GM18498 (cell line): ENCODE measurements around the gene NPC2.
"Not testable (repeated sequence)": the region's sequence is repeated elsewhere in the genome, so short reads cannot be mapped to it uniquely, and the experiment has no call there.

Experiments
- ATAC-seq: cut with Tn5 transposase; IDR thresholded peaks from one replicate; pipeline ENCODE4 v1.9.1; 2021; ENCODE audit warnings: mild to moderate bottlenecking, moderate library complexity; ENCODE audit not compliant: unreplicated experiment

NPC2 gene

DNA sequence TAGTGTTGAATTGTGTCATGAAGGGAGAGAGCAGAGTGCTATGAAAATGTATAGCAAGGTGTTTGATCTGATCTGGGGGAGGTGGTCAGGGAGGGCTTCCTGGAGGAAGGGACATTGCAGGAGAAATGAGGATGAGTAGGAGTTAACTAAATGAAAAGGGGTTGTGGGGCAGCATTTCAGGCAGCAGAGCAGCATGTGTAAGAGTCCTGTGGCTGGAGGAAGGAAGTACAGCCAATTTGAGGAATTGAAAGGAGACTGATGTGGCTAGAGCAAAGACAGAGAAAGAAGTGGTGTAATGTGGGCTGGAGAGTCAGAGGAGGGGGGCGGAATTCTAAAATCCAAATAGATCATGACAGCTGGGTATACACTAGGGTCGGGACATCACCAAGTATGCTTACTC lies 20.5 kb downstream of the NPC2 start:
- ATAC-seq = no peak

DNA sequence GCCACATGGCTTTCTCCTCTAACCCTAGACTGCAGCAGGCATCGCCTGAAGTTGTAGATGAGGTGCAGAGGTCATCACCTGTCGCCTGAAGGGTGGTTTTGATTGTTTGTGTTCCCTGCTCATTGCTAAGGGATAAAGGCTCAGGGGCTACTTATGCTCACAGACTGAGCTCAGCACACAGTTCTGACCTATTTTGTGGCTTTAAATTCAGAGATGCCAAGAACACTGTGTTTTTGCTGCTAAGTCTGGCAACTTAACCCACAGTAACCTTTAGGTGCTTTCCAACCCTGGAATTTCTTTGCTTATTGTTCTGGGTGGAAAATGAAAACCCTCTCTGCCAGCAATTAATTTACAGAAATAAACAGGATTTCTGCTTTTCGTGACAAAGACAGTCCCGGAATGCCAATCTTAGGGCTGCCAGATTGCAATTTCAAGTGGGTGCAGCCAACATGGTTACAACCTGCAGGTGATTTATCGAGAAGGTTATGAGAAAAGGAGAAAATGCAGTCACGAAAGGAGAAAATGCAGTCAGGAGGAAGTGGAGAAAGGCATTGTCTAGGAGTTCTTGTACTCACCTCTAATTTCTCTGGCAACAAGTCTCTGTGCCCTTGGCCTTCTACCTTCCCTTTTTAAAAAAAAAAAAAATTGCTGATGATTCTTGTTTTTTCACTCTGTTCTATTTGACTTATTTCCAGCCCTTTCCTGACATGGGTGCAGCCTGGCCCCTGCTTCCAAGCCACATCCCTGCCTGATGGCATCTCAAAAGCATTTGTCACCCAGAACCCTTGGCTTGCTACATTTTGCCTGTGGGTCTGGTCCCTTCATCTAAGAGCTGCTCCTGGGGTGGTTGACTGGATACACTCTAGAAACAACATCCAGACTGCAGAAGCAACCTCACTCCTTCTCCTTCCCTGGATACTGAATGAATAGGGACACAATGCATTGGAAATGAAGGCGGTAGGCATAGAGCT lies 23.3 kb downstream of the NPC2 start:
- ATAC-seq = no peak

DNA sequence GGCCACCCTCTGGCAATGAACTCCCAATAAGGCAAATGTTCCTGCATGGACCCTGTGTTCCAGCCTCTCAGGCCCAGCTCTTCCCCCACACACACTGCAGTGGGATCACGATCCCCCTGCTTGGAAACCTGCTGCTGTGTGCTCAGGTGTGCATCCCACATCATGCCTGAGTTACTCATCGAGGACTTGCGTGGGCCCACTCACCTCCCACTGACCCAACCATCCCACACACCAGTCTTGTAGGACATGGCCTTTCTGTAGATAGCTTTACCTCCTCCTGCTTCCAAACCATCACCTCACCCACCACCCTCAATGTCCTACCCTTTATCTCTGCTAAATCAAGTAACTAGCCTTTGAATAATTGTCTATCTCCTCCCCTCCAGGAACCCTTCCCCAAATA lies 24.6 kb downstream of the NPC2 start:
- no peak for ATAC-seq

DNA sequence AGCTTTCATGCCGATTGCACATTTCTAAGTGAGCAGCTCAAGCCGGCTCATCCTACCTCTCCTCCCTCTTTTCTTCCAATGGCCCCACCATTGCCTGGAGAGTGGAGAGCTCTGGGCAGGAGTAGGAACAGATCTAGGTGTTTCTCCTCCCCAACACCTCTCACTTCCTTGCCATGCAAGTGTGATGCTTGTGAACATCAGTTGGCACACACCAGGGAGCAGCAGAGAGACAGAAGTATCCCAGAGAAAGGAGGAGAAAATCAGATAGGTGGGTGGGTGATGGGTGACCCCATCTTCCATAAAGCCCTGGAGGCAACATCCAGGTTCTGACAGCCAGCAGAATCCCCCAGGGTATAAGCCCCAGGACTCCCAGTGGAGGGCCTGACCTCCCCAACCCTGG lies 27.8 kb downstream of the NPC2 start:
- ATAC-seq = no peak

DNA sequence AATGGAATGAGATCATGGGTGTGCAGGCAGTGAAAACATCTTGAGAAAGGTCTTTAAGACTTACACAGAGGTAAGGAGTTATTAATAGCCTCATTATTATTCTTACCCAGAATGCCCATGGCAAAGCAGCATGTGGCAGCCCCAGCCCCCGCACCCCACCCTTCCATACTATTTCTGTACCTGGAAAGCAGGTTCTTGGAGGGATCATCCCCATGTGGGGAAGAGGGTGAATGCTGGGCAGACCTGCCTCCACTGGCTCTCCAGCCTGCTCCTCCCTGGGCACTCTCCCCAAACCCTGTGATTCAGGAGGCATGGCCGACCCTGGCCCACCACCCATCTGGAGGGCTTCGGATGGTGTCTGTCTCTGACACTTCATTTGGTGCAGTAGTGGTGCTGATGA lies 28.3 kb downstream of the NPC2 start:
- ATAC-seq = no peak

DNA sequence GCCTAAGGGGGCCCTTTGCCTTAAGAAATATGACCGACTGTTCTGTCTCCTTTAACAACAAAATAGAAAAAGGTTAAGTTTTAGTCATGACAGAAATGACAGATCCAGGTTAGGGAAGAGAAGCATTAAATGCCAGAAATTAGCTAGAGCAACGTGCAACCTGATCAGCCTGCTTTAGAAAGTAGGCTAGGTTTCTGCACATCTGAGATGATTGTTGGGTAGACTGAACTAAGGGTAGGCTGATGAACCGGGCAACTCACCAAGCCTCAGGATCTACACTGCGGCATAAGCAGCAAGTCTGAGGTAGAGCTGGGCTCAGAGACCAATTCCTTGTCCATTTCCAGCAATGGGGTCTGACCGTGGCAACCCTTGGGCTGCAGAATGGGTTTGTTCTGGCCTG lies 29.4 kb downstream of the NPC2 start:
- no peak for ATAC-seq

DNA sequence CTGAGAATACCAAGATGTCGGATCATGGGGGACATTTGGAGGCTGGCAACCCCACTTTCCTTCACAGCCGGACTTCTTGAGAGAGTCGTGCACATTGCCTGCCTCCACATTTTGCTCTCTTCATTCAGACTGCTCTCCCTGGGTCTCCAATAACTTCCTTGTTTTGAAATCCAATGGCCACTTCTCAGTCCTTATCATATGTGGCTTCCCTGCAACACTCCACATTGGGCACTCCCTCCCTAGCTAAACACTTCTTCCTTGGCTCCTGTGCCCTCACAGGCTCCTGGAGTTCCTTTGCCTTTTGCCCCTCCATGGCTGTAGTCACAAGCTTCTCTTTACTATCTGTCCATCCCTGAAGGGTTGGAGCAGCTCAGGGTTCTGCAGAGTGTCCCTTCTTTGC lies 30.1 kb downstream of the NPC2 start:
- no peak for ATAC-seq

DNA sequence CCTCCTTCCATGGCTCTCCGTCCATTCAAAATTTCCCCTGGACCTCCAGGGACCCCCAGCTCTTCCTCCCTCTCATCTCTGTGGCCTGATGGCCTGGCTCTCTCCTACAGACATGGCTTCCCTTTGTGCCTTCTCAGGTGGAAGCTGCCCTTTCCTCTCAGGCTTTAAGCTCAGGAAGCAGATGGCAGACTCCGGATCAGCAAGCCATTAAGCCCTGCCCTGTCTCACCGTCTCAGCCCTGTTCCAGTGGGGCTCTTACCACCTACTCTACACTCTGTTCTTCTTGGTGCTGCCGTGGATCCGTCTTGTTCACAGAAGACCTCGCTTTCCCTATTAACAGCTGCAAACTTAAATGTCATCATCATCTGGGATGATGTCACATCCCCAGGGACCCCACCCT lies 33.1 kb downstream of the NPC2 start:
- ATAC-seq = no peak

DNA sequence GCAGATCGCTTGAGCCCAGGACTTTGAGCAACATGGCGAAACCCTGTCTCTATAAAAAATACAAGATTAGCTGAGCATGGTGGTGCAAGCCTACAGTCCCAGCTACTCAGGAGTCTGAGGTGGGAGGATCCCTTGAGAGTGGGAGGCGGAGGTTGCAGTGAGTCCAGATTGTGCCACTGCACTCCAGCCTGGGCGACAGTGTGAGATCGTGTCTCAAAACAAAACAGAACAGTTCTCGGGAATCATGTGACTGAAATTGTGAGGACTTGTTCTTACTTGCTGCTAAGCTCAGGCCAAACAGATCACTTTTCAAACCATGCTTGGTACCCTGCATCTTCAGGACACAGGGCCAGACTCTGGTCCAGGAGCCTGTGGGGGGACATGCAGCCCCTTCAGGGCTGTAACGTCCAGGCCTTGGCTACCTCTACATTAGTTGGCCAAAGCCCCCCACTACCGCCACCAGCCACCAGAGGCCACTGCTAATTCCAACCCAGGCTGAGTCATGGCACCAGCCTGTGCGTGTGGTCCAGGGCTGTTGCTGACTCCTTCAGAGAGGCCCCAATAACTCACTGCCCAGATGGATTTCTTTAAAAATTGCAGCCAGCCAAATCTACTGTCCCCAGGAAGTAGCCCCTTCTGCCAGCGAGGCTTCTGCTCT lies 33.7 kb downstream of the NPC2 start:
- no peak for ATAC-seq

DNA sequence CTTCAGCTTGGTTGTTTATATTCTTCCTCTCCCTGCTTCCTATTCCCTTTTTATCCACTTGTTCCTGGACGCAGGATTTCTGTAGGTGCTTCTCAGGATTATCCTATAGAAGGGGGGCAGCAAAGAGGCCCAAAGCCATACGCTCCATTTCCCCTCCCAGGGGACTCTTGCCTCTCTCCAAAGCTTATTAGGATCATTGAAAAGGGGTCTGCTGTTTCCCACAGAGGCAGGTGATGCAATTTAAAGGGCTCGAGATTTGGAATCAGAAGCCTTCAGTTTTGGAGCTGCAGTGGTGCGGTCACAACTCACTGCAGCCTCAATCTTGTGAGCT lies 35.6 kb downstream of the NPC2 start:
- no peak for ATAC-seq

DNA sequence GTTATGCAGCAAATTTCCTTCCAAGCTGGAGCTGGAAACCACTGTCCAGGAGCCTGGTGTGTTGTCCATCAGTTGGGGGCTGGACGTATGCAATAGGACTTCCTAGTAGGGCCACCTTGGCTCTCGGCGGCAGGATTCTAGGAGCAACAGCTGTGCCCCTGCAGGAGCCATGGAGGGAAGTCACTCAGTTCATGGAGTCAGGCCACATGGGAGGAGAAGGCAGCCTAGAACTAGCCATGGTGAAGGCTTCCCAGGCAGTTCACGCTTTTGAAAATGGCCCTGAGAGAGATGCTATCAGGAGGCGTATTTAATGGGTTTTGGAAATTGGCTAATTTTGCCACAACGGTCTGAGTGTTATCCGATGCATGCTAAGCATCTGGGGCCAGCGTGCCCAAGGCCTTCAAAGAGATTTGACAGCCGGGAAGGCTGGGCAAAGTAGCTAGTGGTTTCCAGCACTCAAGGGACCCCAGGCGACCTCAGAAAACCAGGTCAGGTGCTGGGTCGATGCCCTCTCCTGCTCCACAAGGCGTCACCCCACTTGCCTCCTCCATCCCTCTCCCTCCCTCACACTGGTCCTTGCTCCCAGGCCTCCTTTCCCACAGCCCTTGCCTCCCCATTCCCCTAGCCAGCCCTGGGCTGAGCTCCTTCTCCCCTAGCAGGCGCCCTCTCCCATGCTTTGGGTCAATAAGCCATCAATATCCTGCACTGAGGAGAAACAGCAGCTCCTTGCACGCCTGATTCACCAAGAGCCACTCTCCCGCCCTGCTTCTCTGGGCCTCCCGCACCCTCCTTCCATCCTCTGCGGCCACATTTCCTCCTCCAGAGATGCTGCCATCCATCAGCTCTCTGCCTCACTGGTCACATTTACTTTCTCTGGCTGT lies 36.2 kb downstream of the NPC2 start:
- no peak for ATAC-seq

DNA sequence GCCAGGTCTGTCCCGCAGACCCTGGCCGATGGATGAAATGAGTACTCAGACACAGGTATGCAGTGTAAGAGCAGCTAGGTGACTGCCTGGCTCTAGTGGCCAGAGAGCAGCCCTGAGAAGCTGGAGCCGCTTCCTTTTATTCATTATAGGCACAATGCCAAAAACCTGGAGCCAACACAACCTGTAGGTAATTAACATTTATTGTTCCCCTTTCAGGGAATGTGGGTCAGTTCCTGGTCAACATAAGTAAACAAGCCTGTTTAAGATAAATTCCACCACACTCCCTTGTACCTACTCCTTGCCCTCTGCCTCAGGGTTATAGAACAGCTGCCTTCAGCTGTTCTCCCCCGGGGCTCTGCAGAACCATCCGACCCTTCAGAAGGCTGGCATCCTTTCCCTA lies 38.7 kb downstream of the NPC2 start:
- ATAC-seq = not testable (repeated sequence)

DNA sequence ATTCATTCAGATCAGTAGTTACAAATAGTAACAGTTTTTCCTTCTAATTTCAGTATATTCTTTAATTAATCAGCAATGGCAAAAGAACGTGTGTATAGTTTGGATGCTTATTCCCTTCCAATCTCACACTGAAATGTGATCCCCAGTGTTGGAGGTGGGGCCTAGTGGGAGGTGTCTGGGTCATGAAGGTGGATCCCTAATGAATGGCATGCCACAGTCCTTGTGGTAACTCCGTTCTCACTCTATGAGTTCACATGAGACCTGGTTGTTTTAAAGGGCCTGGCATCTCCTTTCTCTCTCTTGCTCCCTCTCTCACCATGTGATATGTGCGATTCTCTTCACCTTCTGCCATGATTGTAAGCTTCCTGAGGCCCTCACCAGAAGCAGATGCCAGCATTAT lies 48.2 kb downstream of the NPC2 start:
- ATAC-seq = no peak

DNA sequence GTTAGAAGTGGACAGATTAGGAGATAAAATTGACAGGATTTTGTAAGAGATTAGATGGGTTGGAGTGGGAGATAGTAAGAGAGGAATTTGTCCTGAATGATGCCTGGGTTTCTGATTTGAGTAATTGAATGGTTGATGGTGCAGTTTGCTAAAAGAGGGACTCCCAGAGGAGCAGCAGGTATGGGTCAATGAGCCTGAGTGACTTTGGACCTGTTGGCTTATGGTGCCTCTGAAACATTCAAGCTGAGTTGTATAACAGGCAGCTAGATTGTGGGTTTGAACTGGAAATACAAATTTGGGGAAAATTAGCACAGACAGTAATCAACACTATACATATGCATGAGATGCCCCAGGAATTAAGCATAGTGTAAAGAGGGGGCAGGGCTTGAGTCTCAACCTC lies 50.3 kb downstream of the NPC2 start:
- ATAC-seq = no peak

DNA sequence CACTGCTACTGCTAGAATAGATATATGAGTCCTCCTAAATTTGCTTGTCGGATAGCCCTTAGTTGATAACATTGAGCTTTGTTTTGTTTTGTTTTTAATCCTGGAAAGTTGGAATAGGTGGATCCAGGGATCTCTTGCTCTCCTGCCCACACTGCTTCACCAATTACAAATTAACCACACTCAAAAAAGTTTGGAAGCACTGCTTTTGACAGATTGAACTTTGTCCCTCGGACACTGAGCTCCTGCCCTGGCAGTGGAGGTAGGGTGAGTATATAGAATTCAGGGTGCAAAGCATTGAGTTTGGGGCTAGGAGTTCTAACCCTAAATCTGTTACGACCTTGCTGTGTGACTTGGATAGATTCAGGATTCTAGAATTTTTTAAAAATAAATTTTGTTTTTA lies 52.0 kb downstream of the NPC2 start:
- ATAC-seq = no peak

DNA sequence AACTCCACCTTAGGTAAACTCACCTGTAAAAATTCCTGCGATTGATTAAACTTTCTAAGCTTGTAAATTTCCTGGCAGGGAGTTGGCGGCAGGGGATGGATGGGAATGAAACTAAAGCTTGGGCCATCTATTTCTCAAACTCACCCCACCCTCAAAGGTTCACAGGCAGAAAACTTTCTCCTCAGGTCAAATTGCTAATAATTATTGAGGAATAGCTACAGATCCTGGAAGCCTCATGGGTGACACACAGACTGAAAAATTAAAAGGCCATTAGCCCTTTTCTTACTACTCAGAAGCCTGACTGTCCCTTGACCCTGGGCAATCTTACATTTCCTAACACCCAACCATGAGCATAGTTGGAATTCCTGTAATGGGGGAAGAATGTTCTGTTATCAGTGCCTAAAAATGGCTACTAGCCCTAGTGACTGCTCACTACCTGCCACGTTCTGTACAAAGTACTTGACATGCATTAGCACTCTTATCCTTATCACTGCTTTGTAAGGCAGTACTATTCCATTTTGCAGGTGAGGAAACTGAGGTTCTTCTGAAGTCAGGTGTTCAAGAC lies 54.7 kb downstream of the NPC2 start:
- no peak for ATAC-seq

DNA sequence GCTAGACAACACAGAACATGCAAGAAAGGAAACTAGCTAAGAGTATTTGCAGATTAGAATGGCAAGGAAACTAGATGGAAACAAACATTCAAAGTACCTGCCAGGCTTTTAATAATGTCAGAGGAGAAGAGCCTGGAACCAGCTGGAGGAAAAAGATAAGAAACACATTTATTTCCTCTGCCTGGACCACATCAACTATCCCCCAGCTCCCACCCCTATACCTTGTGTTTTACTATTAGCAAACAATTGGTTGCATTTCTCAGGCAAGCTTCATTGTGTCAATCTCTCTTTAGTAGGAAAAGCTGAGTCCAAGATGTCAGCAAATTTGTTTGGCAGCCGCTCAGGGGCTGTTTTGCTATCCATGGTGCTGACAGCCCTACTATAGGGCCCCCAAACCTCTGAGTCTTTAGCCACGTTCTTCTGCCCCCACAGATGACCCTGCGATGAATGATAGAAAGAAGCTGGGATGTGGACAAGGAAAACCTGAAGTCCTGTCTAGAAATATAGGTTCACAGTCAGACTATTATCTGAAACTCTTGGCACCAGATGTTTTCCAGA lies 55.5 kb downstream of the NPC2 start:
- no peak for ATAC-seq

DNA sequence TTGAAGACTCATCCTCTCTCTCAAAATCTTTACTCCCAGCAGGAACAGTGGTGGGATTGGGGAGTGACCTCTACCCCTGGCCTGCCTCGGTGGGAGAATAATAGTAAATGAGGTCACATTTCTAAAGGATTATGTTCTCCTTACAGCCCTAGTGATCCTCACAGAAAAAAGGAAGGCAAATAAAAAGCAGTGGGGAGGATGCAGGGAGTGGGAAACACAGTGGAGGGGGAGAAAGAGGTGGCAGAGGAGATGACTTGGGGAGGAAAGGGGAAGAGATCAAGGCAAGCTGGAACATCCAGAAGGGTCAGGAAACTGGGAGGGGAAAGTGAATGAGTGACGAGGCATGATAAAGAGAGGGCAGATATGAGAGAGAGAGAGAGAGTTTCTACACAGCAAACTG lies 58.8 kb downstream of the NPC2 start:
- ATAC-seq = no peak

DNA sequence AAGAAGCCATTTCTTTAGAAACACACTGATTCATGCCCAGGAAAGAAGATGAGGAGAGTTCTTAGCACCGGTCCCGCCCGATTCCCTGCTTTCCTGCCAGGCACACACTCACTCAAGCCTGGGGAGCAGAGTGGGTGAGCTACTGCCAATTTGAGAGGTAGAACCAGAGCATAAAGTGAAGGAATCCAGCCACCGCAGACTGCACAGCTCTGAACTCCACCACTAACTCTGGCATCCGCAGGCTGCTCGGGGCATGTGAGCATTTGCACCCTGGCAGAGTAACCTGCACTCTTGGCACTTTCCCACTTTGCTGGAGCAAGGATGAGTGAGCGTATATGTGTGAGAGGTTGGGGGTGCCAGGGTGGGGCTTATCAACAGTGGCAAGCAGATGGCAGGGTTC lies 63.1 kb downstream of the NPC2 start:
- no peak for ATAC-seq
